Activated gamma-delta T cell (primary cell): Measurements from ENCODE around the gene TXNL4B.

Source experiments
- DNase-seq: peaks from one replicate; lab custom pipeline; 2025; lab: John Stamatoyannopoulos, UW
- total RNA-seq, 2 donors: gene quantifications; one replicate each; lab custom pipeline; 2026; lab: John Stamatoyannopoulos, UW

Gene TXNL4B
- total RNA-seq = 12.9 to 17.9 reads per million in 2 donors

- peak; percentile 49 for DNase-seq
These were observed at the start of gene TXNL4B, which contains the start of gene DHX38 for GRCh38 chr16:72093448-72094265. Gene TXNL4B (minus strand): TSS chr16:72093620. CDS start chr16:72090749, 2,871 bp downstream. Gene DHX38 (plus strand): TSS chr16:72093847. CDS start chr16:72096158, 2,311 bp downstream.

GRCh38 chr16:72142476-72142875 is 49.1 kb upstream of the TXNL4B start:
- DNase-seq = no peak

GRCh38 chr16:72139908-72140307 is 46.5 kb upstream of the TXNL4B start:
- no peak for DNase-seq

- no peak for DNase-seq
These were observed 44.7 kb upstream of the TXNL4B start for GRCh38 chr16:72138064-72138572.

- no peak for DNase-seq
These were observed 44.1 kb upstream of the TXNL4B start for GRCh38 chr16:72137380-72138063.

- DNase-seq = no peak
These were observed 41.1 kb upstream of the TXNL4B start for GRCh38 chr16:72134507-72134906.

- no peak for DNase-seq
These were observed 39.3 kb upstream of the TXNL4B start for GRCh38 chr16:72132726-72133125.

GRCh38 chr16:72131036-72131435 is 37.6 kb upstream of the TXNL4B start:
- no peak for DNase-seq

GRCh38 chr16:72129976-72130656 is 36.7 kb upstream of the TXNL4B start:
- no peak for DNase-seq

- DNase-seq = no peak
These were observed 35.3 kb upstream of the TXNL4B start for GRCh38 chr16:72128701-72129100.

GRCh38 chr16:72126429-72126765 is 33.0 kb upstream of the TXNL4B start:
- DNase-seq = no peak

- DNase-seq = no peak
These were observed 32.4 kb upstream of the TXNL4B start for GRCh38 chr16:72125635-72126428.

GRCh38 chr16:72124761-72125634 is 31.6 kb upstream of the TXNL4B start:
- DNase-seq = no peak

GRCh38 chr16:72124148-72124547 is 30.7 kb upstream of the TXNL4B start:
- DNase-seq = no peak

- no peak for DNase-seq
These were observed 30.0 kb upstream of the TXNL4B start for GRCh38 chr16:72123426-72123825.

GRCh38 chr16:72122916-72123315 is 29.5 kb upstream of the TXNL4B start:
- no peak for DNase-seq

GRCh38 chr16:72122308-72122707 is 28.9 kb upstream of the TXNL4B start:
- no peak for DNase-seq

- no peak for DNase-seq
These were observed 26.6 kb upstream of the TXNL4B start for GRCh38 chr16:72120026-72120425.

- no peak for DNase-seq
These were observed 20.2 kb upstream of the TXNL4B start for GRCh38 chr16:72113616-72113945.

GRCh38 chr16:72112906-72113615 is 19.6 kb upstream of the TXNL4B start:
- DNase-seq = no peak
